ENCODE data around the gene RPL18A. TPM values are rescaled to one million over a fixed set of nuclear protein-coding genes. Genes with fewer than 3 reads are reported as not detected.

RPL18A gene
- total and polyA plus RNA-seq, 2 of the 13 experiments (the other 11 are each of a cell fraction or from before 2014, with no cell fraction given) = 1,471 to 2,004 TPM

- TF ChIP-seq NR3C1 (CRISPR knock-in tag; IDR thresholded peaks at IDR 0.05) (no peak), FOXP4 (CRISPR knock-in tag; IDR thresholded peaks at IDR 0.05) (no peak), SRY (CRISPR knock-in tag; IDR thresholded peaks at IDR 0.05) (no peak), NKX3-1 (CRISPR knock-in tag; IDR thresholded peaks at IDR 0.05) (no peak), IRF9 (CRISPR knock-in tag; IDR thresholded peaks at IDR 0.05; ENCODE audit: borderline replicate concordance) (peak; percentile 72; the same call in 1 of the 2 replicates), GATAD2A (CRISPR knock-in tag; IDR thresholded peaks at IDR 0.05) (peak; percentile 37), EHMT2 (IDR thresholded peaks at IDR 0.05; ENCODE audit: borderline replicate concordance, low read depth, low read length) (no peak), ZNF672 (CRISPR knock-in tag; IDR thresholded peaks at IDR 0.05) (no peak), SCMH1 (CRISPR knock-in tag; IDR thresholded peaks at IDR 0.05; ENCODE audit: borderline replicate concordance) (no peak), CEBPB (IDR thresholded peaks at IDR 0.05; ENCODE audit: borderline replicate concordance, low read depth, low read length) (no peak), ZNF781 (CRISPR knock-in tag; IDR thresholded peaks at IDR 0.05; ENCODE audit: borderline replicate concordance, not compliant biosample characterization) (no peak), XBP1 (CRISPR knock-in tag; IDR thresholded peaks at IDR 0.05) (no peak), ZNF615 (CRISPR knock-in tag; IDR thresholded peaks at IDR 0.05; ENCODE audit: borderline replicate concordance) (no peak)
- TF ChIP-seq, protein P1, sequence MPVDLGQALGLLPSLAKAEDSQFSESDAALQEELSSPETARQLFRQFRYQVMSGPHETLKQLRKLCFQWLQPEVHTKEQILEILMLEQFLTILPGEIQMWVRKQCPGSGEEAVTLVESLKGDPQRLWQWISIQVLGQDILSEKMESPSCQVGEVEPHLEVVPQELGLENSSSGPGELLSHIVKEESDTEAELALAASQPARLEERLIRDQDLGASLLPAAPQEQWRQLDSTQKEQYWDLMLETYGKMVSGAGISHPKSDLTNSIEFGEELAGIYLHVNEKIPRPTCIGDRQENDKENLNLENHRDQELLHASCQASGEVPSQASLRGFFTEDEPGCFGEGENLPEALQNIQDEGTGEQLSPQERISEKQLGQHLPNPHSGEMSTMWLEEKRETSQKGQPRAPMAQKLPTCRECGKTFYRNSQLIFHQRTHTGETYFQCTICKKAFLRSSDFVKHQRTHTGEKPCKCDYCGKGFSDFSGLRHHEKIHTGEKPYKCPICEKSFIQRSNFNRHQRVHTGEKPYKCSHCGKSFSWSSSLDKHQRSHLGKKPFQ (CRISPR knock-in tag; IDR thresholded peaks at IDR 0.05; ENCODE audit: insufficient replicate concordance) = no peak
- TF ChIP-seq, protein P2, sequence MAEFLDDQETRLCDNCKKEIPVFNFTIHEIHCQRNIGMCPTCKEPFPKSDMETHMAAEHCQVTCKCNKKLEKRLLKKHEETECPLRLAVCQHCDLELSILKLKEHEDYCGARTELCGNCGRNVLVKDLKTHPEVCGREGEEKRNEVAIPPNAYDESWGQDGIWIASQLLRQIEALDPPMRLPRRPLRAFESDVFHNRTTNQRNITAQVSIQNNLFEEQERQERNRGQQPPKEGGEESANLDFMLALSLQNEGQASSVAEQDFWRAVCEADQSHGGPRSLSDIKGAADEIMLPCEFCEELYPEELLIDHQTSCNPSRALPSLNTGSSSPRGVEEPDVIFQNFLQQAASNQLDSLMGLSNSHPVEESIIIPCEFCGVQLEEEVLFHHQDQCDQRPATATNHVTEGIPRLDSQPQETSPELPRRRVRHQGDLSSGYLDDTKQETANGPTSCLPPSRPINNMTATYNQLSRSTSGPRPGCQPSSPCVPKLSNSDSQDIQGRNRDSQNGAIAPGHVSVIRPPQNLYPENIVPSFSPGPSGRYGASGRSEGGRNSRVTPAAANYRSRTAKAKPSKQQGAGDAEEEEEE (CRISPR knock-in tag; IDR thresholded peaks at IDR 0.05; ENCODE audit: borderline replicate concordance) = no peak
- TF ChIP-seq, protein P3, sequence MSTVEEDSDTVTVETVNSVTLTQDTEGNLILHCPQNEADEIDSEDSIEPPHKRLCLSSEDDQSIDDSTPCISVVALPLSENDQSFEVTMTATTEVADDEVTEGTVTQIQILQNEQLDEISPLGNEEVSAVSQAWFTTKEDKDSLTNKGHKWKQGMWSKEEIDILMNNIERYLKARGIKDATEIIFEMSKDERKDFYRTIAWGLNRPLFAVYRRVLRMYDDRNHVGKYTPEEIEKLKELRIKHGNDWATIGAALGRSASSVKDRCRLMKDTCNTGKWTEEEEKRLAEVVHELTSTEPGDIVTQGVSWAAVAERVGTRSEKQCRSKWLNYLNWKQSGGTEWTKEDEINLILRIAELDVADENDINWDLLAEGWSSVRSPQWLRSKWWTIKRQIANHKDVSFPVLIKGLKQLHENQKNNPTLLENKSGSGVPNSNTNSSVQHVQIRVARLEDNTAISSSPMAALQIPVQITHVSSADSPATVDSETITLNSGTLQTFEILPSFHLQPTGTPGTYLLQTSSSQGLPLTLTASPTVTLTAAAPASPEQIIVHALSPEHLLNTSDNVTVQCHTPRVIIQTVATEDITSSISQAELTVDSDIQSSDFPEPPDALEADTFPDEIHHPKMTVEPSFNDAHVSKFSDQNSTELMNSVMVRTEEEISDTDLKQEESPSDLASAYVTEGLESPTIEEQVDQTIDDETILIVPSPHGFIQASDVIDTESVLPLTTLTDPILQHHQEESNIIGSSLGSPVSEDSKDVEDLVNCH (CRISPR knock-in tag; IDR thresholded peaks at IDR 0.05) = no peak
Observed at GRCh38 chr19:17847538-17848366, 12.0 kb upstream of the RPL18A start, which contains the start of gene JAK3 (continued).

All from HepG2 (cell line).